ENCODE data around the gene EDN3. TPM values are rescaled to one million over a fixed set of nuclear protein-coding genes. Genes with fewer than 3 reads are reported as not detected.

EDN3 gene
- total and polyA plus RNA-seq, 12 donors = 0.07 to 0.33 TPM; not detected in 10

DNA sequence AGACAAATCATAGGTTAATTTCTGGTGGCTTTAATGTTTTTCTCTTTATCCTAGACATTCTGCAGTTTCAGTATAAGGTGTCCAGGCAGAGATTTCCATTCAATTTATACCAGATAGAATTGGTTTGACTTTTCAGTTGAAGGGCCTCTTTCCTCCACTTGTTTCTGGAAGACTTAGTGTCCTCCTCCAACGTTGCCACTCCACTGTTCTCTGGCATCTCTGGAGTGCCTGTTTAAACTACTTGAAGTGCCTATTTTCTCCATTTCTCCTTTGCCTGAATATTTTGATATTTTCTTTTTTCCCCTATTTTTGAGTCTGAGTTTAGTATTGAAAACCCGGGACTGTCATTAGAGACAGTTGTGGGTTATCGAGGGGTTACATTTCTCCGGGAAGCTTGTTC is 27.7 kb downstream of the EDN3 start:
- no peak for TF ChIP-seq CTCF (IDR thresholded peaks at IDR 0.05)
- no peak for DNase-seq
- intact Hi-C loops (cut with DNase I) = no loop called here
- H3K36me3 ChIP-seq = no peaks in the 10 kb centered on the region
- H3K27ac ChIP-seq = no peak overlapping the region
- H3K27me3 ChIP-seq = peaks cover 0 to 60% (median 51%) of the 10 kb centered on the region in 7 donors
- H3K4me1 ChIP-seq = no peaks in the 10 kb centered on the region
- H3K4me3 ChIP-seq = no peak overlapping the region
- WGBS, 2 donors = 82% methylated on average over 4 of the region's 4 CpGs
- no peak for ATAC-seq
- no peaks in the 10 kb centered on the region for H3K9me3 ChIP-seq

GRCh38 chr20:59331721-59332329 is 31.4 kb downstream of the EDN3 start:
- no peak for DNase-seq
- intact Hi-C loops (cut with DNase I) = no loop called here
- H3K4me3 ChIP-seq = no peak overlapping the region
- no peaks in the 10 kb centered on the region for H3K36me3 ChIP-seq
- H3K4me1 ChIP-seq = no peaks in the 10 kb centered on the region
- peaks cover 2 to 83% (median 54%) of the 10 kb centered on the region in 7 donors for H3K27me3 ChIP-seq
- no peak for TF ChIP-seq CTCF (IDR thresholded peaks at IDR 0.05)
- 30 to 35% methylated on average over 12 of the region's 12 CpGs for WGBS, 2 donors
- ATAC-seq = no peak
- no peaks in the 10 kb centered on the region for H3K9me3 ChIP-seq
- no peak overlapping the region for H3K27ac ChIP-seq

- H3K4me3 ChIP-seq = no peak overlapping the region
- 84% methylated on average over 6 of the region's 6 CpGs for WGBS, 2 donors
Measured at GRCh38 chr20:59333260-59333845, 32.9 kb downstream of the EDN3 start.

DNA sequence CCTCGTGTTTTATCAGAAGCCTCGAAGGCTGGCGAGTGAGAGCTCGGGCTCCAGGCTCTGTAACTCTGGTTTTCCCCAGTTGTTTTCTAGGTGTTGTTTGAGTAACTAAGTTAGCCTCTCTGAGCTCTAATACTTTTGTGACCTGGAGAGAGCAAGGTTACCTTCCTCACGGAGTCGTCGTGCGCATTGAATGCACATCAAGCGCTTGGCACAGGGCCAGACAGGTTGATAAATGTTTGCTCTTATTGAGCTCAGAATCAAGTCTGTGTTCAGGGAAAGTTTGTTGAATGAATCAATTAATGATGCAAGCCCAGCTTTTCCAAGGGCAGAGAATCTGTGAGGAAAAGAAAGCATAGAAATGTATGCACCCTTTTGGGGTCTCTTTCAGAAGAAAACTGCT is 33.5 kb downstream of the EDN3 start:
- H3K27me3 ChIP-seq = peaks cover 2 to 66% (median 39%) of the 10 kb centered on the region in 7 donors
- ATAC-seq (no peak), DNase-seq (no peak)
- no peak for TF ChIP-seq CTCF (IDR thresholded peaks at IDR 0.05)
- H3K36me3 ChIP-seq = no peaks in the 10 kb centered on the region
- no peak overlapping the region for H3K4me3 ChIP-seq
- 74 to 79% methylated on average over 9 of the region's 9 CpGs for WGBS, 2 donors
- no peaks in the 10 kb centered on the region for H3K4me1 ChIP-seq
- intact Hi-C loops (cut with DNase I) = no loop called here
- no peak overlapping the region for H3K27ac ChIP-seq
- no peaks in the 10 kb centered on the region for H3K9me3 ChIP-seq

More at GRCh38 chr20:59333260-59333845, 32.9 kb downstream of the EDN3 start:
- no peak for ATAC-seq
- no peak overlapping the region for H3K27ac ChIP-seq
- H3K4me1 ChIP-seq = no peaks in the 10 kb centered on the region
- H3K9me3 ChIP-seq = no peaks in the 10 kb centered on the region
- no peaks in the 10 kb centered on the region for H3K36me3 ChIP-seq
- no peak for TF ChIP-seq CTCF (IDR thresholded peaks at IDR 0.05)
- peaks cover 2 to 70% (median 40%) of the 10 kb centered on the region in 7 donors for H3K27me3 ChIP-seq
- intact Hi-C loops (cut with DNase I) = no loop called here
- no peak for DNase-seq

Measured in heart right ventricle (tissue), 16 donors.